Mesothelial cell of epicardium (in vitro differentiated cells): ENCODE measurements around the gene RETN. TPM values are rescaled to one million over a fixed set of nuclear protein-coding genes. Genes with fewer than 3 reads are reported as not detected.

Experiments
- DNase-seq, 2 experiments: peaks; one replicate each; pipeline ENCODE4 v3.0.0; 2021; ENCODE audit warnings: low spot score in 2 of 2; ENCODE audit not compliant: unreplicated experiment in 2 of 2
- H3K27ac Mint-ChIP-seq: 2 replicates; pipeline ENCODE4 v1.8.0; 2021; ENCODE audit warnings: mixed read lengths
- H3K27me3 Mint-ChIP-seq: 2 replicates; pipeline ENCODE4 v1.8.0; 2021; ENCODE audit warnings: low read depth, mixed read lengths
- H3K36me3 Mint-ChIP-seq: 2 replicates; pipeline ENCODE4 v1.8.0; 2021; ENCODE audit warnings: mixed read lengths
- H3K4me1 Mint-ChIP-seq: 2 replicates; pipeline ENCODE4 v1.8.0; 2021; ENCODE audit warnings: mixed read lengths
- H3K4me3 Mint-ChIP-seq: 2 replicates; pipeline ENCODE4 v1.8.0; 2021; ENCODE audit warnings: mild to moderate bottlenecking, moderate library complexity, mixed read lengths
- H3K9me3 Mint-ChIP-seq: 2 replicates; pipeline ENCODE4 v1.8.0; 2021; ENCODE audit warnings: mixed read lengths
- CTCF ChIP-seq: fragments of 200-600 bp; sonication (generic); IDR thresholded peaks from one replicate; pipeline ENCODE4 v1.5.0; 2021; ENCODE audit warnings: antibody characterized with exemption; ENCODE audit not compliant: unreplicated experiment
- total RNA-seq: library from RNA; stranded (reverse); gene quantifications from 3 replicates; pipeline ENCODE4 v1.2.1, GENCODE V29; 2021

Gene RETN
- total RNA-seq, 1 donor from 2014 or later = not detected

- DNase-seq = no peak
- Mint-ChIP-seq H3K9me3 (peaks cover 3% of the 10 kb centered on the region), H3K27me3 (peaks cover 84% of the 10 kb centered on the region), H3K36me3 (no peaks in the 10 kb centered on the region), H3K27ac (no peak overlapping the region), H3K4me3 (no peak overlapping the region), H3K4me1 (peaks cover 2% of the 10 kb centered on the region)
- no peak for TF ChIP-seq CTCF
These were observed 5.5 kb downstream of the RETN start for GRCh38 chr19:7674010-7675005.

- H3K9me3 Mint-ChIP-seq = peaks cover 3% of the 10 kb centered on the region
- no peak overlapping the region for H3K27ac Mint-ChIP-seq
- no peaks in the 10 kb centered on the region for H3K36me3 Mint-ChIP-seq
- DNase-seq = no peak
- TF ChIP-seq CTCF = no peak
- H3K4me3 Mint-ChIP-seq = no peak overlapping the region
- peaks cover 3% of the 10 kb centered on the region for H3K4me1 Mint-ChIP-seq
- peaks cover 67% of the 10 kb centered on the region for H3K27me3 Mint-ChIP-seq
These were observed 7.5 kb downstream of the RETN start for GRCh38 chr19:7676376-7676775.

GRCh38 chr19:7676854-7677253, 8.0 kb downstream of the RETN start, which contains the start of gene MCEMP1:
Gene MCEMP1 (plus strand): TSS chr19:7677090. CDS start chr19:7677121, 31 bp downstream.
- no peaks in the 10 kb centered on the region for H3K36me3 Mint-ChIP-seq
- H3K4me3 Mint-ChIP-seq = no peak within 1 kb of the TSS
- H3K4me1 Mint-ChIP-seq = peaks cover 5% of the 10 kb centered on the region
- peaks cover 62% of the 10 kb centered on the region for H3K27me3 Mint-ChIP-seq
- DNase-seq = no peak
- no peak for TF ChIP-seq CTCF
- H3K9me3 Mint-ChIP-seq = peaks cover 3% of the 10 kb centered on the region
- no peak within 1 kb of the TSS for H3K27ac Mint-ChIP-seq

GRCh38 chr19:7677669-7678311, 8.9 kb downstream of the RETN start:
- Mint-ChIP-seq H3K9me3 (peaks cover 3% of the 10 kb centered on the region), H3K4me1 (peaks cover 6% of the 10 kb centered on the region), H3K27me3 (peaks cover 53% of the 10 kb centered on the region), H3K4me3 (no peak overlapping the region), H3K27ac (no peak overlapping the region), H3K36me3 (peaks cover 4% of the 10 kb centered on the region)
- TF ChIP-seq CTCF = no peak
- DNase-seq = no peak

GRCh38 chr19:7678971-7679751, 10.3 kb downstream of the RETN start:
- no peak for TF ChIP-seq CTCF
- H3K4me3 Mint-ChIP-seq = peak overlapping the region; percentile 29

More at GRCh38 chr19:7678971-7679751, 10.3 kb downstream of the RETN start:
- peaks cover 6% of the 10 kb centered on the region for H3K4me1 Mint-ChIP-seq
- no peak overlapping the region for H3K27ac Mint-ChIP-seq
- no peak for DNase-seq
- H3K27me3 Mint-ChIP-seq = peaks cover 39% of the 10 kb centered on the region
- H3K9me3 Mint-ChIP-seq = no peaks in the 10 kb centered on the region
- H3K36me3 Mint-ChIP-seq = peaks cover 8% of the 10 kb centered on the region
